GM12892 (cell line): Measurements from ENCODE around the gene SF3B6.

ENCODE experiments used
- POLR2A ChIP-seq: IDR thresholded peaks from 2 replicates; pipeline ENCODE4 v1.6.1; 2011; ENCODE audit warnings: low read depth, low read length, control low read depth
- POLR2AphosphoS5 ChIP-seq: IDR thresholded peaks from 2 replicates; pipeline ENCODE4 v1.6.1; 2011; ENCODE audit warnings: low read depth, low read length, control low read depth

- TF ChIP-seq POLR2A (no peak), POLR2AphosphoS5 (no peak)
These were observed 53.7 kb downstream of the SF3B6 start for GRCh38 chr2:24022324-24022974.
